ENCODE data around the gene KRTAP10-1. TPM values are rescaled to one million over a fixed set of nuclear protein-coding genes. Genes with fewer than 3 reads are reported as not detected.
A peak's percentile ranks its signal among the peaks of the same experiment; 100 is the strongest.
"Not testable (repeated sequence)": the region's sequence is repeated elsewhere in the genome, so short reads cannot be mapped to it uniquely, and the experiment has no call there.

KRTAP10-1 gene
- total and polyA plus RNA-seq, 9 of the 15 experiments (the other 6 are each of a cell fraction or from before 2014, with no cell fraction given) = not detected

DNA sequence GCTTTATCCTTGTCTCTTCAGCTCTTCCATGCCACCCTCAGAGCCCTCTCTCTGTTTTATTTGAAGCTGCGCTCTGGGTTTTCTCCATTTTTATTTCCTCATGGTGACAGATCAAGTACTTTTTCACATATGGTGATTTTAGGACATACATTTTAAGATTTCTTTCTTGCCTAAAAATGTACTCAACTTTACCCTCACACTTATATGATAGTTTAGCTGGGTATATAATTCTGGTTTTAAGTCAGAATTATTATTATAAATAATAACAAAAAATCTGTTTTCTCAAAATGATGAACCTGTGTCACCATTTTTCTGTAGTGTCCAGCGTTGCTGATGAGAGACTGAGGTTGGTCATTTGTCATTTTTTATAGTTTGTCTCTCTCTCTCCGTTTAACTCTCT is 41.2 kb upstream of the KRTAP10-1 start:
- peaks cover 0 to 8% of the 10 kb centered on the region in 2 experiments; a peak in 1 of 5 replicates for H3K27me3 ChIP-seq (ENCODE audit: control insufficient read depth in 2 of 2, insufficient read depth in 2 of 2, low read length in 2 of 2)
- FAIRE-seq = no peak
- no TSS peak for BruUV-seq (replicated peaks)
- H3K9me3 ChIP-seq (replicated peaks; ENCODE audit: control insufficient read depth, insufficient read depth, low read depth, low read length) = peaks cover 3% of the 10 kb centered on the region
- H3K79me2 ChIP-seq (ENCODE audit: control insufficient read depth, insufficient read depth, low read length) = no peaks in the 10 kb centered on the region
- H4K20me1 ChIP-seq (replicated peaks; ENCODE audit: control insufficient read depth, insufficient read depth, low read length) = no peaks in the 10 kb centered on the region
- H3K36me3 ChIP-seq (ENCODE audit: control insufficient read depth, insufficient read depth, low read length) = no peaks in the 10 kb centered on the region
- CTCF ChIA-PET (ENCODE audit: low intra/inter-chr PET ratio) = no interaction called here
- no peaks in the 10 kb centered on the region; a peak in 2 of 5 replicates for H3K4me1 ChIP-seq (replicated peaks in 1 of 2; ENCODE audit: control insufficient read depth in 2 of 2, insufficient read depth in 2 of 2, low read length in 2 of 2)
- in situ Hi-C loops (cut with MboI) (no loop called here), intact Hi-C loops (cut with micrococcal nuclease) (no loop called here)
- no peak for ATAC-seq
- no peak overlapping the region for H3K27ac ChIP-seq (ENCODE audit: extremely low read depth, low read depth, low read length)
- POLR2A ChIA-PET = interaction anchor here (1.4 kb wide), 1 partner anchor 20 kb away, joined by 3 read pairs; no protein-coding TSS in a partner anchor
- H3K9ac ChIP-seq (ENCODE audit: insufficient read depth in 1 of 2, low read depth in 2 of 2, low read length in 2 of 2) = no peak overlapping the region
- no peak for DNase-seq (ENCODE audit: extremely low read depth in 1 of 4, low spot score in 3 of 4)
- no peak overlapping the region for H3K4me3 ChIP-seq
- WGBS (ENCODE audit: insufficient coverage, low coverage, missing lambda C conversion rate) = 0% methylated on average over 3 of the region's 3 CpGs
- no peak overlapping the region for H2AFZ ChIP-seq (ENCODE audit: low read depth, low read length)
- H3K9me1 ChIP-seq (ENCODE audit: control insufficient read depth, insufficient read depth, low read length) = no peaks in the 10 kb centered on the region
- no peak overlapping the region for H3K4me2 ChIP-seq (ENCODE audit: insufficient read depth, low read length)
- TF ChIP-seq ZFP1 (CRISPR knock-in tag; IDR thresholded peaks at IDR 0.05) = peak; percentile 96
- no peak for TF ChIP-seq PRPF4 (IDR thresholded peaks at IDR 0.05; ENCODE audit: insufficient read depth, low read depth, low read length, poor library complexity, severe bottlenecking)

DNA sequence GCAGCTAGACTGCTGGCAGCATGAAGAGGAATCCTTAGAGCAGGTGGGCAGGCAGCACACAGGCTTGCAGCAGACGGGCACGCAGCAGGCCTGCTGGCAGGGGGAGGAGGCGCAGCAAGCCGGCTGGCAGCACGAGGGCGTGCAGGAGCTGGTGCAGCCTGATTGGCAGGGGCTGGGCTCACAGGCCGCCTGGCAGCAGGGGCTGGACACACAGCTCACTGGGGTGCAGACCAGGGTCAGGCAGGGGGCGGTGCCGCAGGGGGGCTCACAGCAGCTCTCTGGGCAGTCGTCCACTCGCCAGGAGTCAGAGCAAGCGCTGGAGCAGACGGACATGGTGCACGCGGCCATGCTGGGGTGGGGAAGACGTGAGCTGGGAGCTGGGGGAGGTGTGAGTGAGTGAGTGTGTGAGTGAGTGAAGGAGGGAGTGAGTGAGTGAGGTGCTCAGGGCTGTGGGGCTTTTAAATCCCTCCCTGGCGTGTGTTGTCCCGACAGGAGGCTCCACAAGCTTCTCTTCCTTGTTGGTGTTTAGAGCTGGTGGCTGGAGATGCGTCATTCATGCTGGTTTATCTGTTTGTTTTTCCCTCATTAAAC is 40.3 kb upstream of the KRTAP10-1 start, which contains the start of gene KRTAP10-5:
TSS of gene KRTAP10-5 (minus strand) at position 374 of the 591 bp plus-strand sequence. CDS start at position 348, 26 bp downstream.
- H3K27ac ChIP-seq (ENCODE audit: extremely low read depth, low read depth, low read length); BruUV-seq (replicated peaks); ATAC-seq; H3K79me2 ChIP-seq (ENCODE audit: control insufficient read depth, insufficient read depth, low read length); H3K4me2 ChIP-seq (ENCODE audit: insufficient read depth, low read length); H4K20me1 ChIP-seq (replicated peaks; ENCODE audit: control insufficient read depth, insufficient read depth, low read length); in situ Hi-C loops (cut with MboI); CTCF ChIA-PET (ENCODE audit: low intra/inter-chr PET ratio); H3K4me3 ChIP-seq; H2AFZ ChIP-seq (ENCODE audit: low read depth, low read length); H3K9me3 ChIP-seq (replicated peaks; ENCODE audit: control insufficient read depth, insufficient read depth, low read depth, low read length); H3K4me1 ChIP-seq (replicated peaks in 1 of 2; ENCODE audit: control insufficient read depth in 2 of 2, insufficient read depth in 2 of 2, low read length in 2 of 2); H3K9ac ChIP-seq (ENCODE audit: insufficient read depth in 1 of 2, low read depth in 2 of 2, low read length in 2 of 2); H3K36me3 ChIP-seq (ENCODE audit: control insufficient read depth, insufficient read depth, low read length); intact Hi-C loops (cut with micrococcal nuclease); DNase-seq (ENCODE audit: extremely low read depth in 1 of 4, low spot score in 3 of 4); FAIRE-seq; H3K9me1 ChIP-seq (ENCODE audit: control insufficient read depth, insufficient read depth, low read length): not testable (repeated sequence)
- peaks cover 0 to 16% of the 10 kb centered on the region in 2 experiments; a peak in 3 of 5 replicates for H3K27me3 ChIP-seq (ENCODE audit: control insufficient read depth in 2 of 2, insufficient read depth in 2 of 2, low read length in 2 of 2)
- WGBS (ENCODE audit: insufficient coverage, low coverage, missing lambda C conversion rate) = 3% methylated on average over 15 of the region's 19 CpGs
- POLR2A ChIA-PET = interaction anchor here (0.7 to 1.4 kb wide), 2 partner anchors 19 to 182 kb away, joined by 3 read pairs; no protein-coding TSS in a partner anchor

Data from K562 (cell line).